ENCODE measurements around the gene ICA1.

The ICA1 gene

DNA sequence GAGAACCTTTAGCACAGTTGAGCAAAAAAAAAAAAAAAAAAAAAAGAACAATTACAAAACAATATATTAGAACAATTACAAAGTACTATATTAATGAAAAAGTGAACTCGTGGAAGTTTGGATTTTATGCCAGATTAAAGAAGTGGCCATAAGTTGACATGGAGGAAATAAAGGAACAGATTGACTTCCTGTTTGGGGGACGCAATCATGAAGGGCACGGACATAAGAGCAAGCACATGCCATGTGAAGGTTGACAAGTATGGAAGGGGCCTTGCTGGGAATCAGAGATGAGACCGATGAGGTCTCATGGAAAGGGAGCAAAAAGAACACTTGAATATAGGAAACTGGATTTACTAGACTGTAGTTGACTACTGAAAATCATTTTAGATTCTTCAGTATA lies 61.7 kb downstream of the ICA1 start:
- no peak for DNase-seq (ENCODE audit: low read depth)

DNA sequence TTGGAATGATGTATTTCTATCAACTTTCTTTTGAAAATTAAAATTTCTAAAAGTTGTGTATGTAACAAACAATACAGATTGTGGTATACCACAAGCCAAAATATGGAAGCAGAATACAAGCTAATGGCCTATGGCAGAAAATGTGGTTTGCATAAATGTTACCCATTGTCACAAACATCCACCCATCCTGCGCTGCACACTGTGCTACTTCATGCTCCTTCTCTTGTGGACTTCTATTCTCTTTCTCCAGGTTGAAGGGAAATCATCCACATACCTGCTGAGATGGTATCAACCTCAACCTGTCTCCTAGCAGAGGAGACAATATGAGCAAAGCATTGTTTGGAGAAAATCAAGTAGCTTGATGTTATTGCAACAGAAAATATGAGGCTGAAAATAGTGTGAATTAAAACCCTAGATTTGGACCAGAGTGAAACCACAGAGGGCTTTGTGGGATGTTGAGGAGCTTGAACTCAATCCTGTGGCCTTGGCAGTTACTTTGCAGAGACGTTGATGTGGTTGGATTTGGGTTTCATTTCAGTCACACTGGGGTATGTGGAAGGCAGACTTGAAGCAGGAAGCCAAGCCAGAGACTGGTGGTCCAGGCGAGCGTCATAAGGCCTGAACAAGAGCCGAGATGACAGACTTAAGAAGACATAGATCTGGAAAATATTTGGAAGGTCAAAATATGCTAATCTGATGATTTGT lies 63.8 kb downstream of the ICA1 start:
- DNase-seq (ENCODE audit: low read depth), result no peak

DNA sequence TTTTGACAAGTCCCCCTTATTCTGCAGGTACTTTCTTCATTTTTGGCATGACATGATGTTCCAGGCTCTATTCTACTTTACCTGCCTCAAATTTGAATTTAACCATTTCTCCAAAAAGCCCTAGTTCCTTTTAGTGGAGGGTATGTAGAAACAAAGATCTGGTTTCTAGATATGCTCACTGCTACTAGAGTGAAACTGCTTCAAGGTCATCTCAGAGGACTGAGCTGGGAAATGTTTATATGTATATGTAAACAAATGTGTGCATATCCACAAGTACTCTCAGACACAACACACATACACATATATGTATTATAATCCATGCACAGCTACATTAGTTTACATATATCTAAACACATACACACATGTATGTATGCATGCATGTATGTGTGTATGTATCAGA lies 69.1 kb downstream of the ICA1 start:
- no peak for DNase-seq (ENCODE audit: low read depth)

GRCh38 chr7:8190119-8190895 lies 71.7 kb downstream of the ICA1 start:
- peak; percentile 41 for DNase-seq (ENCODE audit: low read depth)

- DNase-seq (ENCODE audit: low read depth), result no peak
These were observed 72.3 kb downstream of the ICA1 start for GRCh38 chr7:8189625-8190024.

- DNase-seq (ENCODE audit: low read depth), result no peak
These were observed 75.9 kb downstream of the ICA1 start for GRCh38 chr7:8185926-8186683.

DNA sequence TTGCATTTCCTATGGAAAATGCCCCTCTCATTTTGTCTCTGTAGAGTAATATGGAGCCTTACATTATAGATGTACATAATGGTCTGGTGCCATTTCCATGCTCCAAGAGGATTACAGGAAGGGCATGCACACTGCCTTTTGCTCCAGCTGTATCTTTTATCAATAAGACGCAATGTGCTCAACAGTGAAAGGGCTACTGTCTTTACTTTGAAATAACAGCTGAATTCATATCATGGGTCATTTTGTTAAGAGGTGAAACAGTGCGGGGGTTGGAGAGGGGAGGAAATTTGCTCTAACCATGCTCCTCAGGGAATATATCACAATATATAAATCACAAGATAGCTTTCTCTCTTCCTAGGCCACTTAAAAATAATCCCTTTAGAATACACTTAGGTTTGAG lies 77.7 kb downstream of the ICA1 start:
- no peak for DNase-seq (ENCODE audit: low read depth)

DNA sequence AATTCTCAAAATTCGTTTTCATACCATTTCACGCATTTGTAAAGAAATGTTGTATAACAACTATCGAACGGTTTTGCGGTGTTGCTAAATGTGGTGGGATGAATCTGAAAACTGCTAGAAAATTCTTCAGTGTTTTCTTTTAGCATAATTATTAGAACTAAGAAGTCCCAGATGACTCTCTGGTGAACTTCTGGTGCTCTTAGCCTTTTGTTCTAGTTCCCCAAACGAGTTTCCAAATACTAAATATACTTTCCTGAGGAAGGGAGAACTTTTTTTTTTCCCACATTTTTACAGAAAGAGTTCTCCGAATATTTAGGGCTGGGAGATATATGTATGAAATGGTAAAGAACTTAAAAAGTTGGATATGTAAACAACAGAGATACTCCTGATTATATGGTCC lies 82.5 kb downstream of the ICA1 start:
- no peak for DNase-seq (ENCODE audit: low read depth)

DNA sequence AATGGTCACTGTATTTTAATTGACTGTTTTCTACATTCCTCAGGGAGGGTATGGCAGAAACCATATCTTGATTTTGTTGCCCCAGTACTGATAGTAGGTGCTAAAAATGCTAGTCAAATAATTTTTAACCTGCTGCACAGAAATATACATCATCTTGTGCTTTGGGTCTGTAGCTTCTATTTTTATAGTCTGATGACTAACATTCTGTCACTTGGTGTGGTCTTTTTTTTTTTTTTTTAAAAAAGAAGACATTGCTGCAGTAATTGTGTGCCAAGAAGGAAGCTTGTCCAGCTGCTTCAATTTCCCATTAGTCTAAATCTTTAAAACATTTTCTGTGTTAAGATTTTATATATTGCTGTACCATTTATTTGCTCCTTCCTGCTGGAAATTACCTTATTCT lies 83.6 kb downstream of the ICA1 start:
- no peak for DNase-seq (ENCODE audit: low read depth)

DNA sequence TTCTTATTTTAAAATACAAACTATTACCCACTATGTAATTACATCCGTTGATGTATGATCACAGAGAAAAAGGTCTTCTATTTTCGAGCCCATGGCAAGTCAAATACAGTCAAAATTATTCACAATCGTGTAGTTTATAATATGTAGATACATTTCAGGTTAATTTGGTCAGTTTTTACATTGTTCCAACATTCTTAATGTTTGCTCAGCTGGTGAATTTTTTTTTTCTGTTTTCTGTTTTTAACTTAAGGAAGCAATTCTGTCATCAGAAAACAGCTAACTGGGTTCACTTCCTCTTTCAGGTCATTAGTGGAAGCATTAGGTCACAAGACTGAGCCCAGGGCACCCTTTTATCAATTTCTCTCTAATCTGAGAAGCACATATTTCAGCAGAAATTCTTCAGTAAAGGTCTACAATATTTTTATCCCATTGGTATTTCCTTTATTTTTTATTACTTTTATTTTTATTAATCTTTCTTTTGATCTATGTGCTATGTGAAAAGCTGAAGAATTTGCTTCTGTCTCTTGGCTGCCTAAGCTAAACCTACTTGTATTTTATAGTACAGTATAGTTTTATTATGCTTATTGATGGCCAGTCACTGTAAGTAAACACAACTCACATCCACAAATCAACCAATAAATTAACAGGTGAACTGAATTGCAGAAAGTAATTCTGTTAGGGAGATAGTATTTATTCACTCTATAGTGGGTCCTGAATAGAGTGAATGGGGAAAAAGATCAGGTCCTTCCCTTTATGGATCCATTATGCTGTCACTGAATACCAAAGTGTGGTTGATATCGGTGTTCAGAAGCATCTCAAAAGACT lies 84.6 kb downstream of the ICA1 start:
- no peak for DNase-seq (ENCODE audit: low read depth)

GRCh38 chr7:8176370-8177081 lies 85.4 kb downstream of the ICA1 start:
- peak; percentile 12 for DNase-seq (ENCODE audit: low read depth)

- DNase-seq (ENCODE audit: low read depth), result no peak
These were observed 86.0 kb downstream of the ICA1 start for GRCh38 chr7:8175929-8176369.

DNA sequence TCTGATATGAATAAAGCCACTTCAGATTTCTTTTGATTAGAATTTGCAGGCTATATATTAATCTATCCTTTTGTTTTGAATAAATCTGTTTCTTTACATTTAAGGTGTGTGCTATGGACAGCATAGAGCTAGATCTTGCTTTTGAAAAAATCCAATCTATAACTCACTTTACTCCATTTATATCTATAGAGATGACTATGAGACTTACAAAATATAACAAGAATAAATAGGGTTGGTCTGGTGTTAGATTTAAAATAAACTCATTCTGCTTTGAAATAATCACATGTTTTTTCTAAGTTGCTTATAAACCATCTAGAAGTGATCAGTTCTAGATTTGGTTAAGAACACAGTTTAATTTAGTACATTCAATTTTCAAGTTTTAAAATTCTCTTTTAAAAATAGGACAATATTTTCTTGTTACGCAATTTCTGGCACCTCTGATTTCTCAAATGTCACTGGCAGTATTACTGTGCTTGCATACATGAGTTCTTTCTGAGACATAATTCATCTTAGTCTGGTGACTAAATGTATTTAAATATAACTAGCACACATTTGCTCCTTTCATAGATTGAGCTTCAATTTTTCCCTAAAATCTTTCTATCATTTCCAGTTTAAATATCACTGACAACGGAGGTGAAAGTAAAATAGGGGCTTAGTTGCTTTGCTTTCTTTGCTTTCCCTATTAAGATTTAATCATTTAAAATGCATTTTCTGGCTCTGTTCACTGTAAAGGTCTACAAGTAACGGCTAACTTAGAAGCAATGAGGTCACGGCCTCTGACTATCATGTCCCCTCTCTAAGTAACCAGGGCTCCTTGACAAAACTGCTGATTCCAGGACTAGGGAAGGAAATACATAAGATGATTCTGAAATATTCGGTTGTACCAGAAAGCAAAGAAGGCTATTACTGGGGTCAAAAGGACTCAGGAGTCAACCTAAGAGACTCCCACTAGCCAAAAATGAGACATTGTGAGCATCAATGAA lies 89.3 kb downstream of the ICA1 start:
- no peak for DNase-seq (ENCODE audit: low read depth)

- DNase-seq (ENCODE audit: low read depth), result no peak
These were observed 92.8 kb downstream of the ICA1 start for GRCh38 chr7:8169171-8169570.

DNA sequence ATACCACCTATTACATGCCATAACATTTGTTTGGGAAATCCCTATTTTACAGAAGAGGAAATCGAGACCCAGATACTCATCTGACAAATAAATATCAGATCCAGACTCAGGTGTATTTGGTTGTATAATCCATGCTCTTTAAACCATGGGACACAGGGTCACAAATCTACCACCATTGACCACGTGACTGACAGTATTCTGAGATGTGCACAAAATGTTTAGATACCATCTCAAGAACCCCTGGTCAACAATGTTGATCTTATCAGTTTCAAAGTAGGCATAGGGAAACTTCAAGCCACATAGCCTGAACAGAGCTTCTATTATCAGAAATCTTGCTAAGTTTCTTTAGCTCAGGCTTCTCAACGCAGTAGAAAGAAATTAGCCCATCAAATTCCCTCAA lies 93.6 kb downstream of the ICA1 start:
- no peak for DNase-seq (ENCODE audit: low read depth)

GRCh38 chr7:8165150-8165549 lies 96.8 kb downstream of the ICA1 start:
- DNase-seq (ENCODE audit: low read depth), result no peak

DNA sequence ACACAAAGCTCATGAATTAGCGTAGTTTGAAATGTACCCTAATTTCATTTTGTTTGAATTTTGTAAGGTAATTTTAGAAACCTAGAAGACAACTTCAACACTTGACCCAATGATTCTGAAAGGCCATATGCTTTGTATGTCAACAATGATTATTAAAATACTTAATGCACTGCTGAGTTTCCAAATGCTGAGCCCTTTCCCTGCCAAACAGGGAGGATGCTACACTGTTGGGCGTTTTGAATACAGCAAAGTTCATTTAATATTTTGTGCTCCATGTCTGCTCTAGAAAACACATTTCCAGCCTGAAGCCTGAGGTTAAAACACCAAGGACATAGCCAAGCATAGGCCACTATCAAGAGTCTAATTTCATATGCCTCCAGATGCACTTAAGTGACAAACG lies 99.8 kb downstream of the ICA1 start:
- DNase-seq (ENCODE audit: low read depth), result no peak

DNA sequence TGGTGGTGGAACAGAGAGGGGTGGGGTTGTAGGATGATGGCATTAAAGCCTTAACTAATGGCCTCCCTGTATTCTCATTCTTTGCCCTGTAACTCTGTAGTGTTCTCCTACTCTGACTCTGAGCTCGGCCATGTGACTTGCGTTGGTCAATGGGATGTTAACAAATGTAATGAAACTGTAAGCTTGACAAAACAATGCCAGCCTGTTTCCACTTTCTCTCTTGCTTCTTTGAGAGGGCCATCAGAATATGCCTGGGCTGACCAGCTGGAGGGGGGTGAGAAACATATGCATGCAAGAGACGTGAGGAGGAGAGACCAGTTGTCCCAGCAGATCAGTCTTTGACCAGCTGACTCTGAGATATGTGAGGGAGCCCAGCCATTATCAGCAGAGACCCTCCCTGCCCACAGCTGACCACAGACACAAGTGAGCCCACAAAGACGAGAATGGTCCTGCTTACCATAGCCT lies 100.6 kb downstream of the ICA1 start:
- DNase-seq (ENCODE audit: low read depth), result no peak

DNA sequence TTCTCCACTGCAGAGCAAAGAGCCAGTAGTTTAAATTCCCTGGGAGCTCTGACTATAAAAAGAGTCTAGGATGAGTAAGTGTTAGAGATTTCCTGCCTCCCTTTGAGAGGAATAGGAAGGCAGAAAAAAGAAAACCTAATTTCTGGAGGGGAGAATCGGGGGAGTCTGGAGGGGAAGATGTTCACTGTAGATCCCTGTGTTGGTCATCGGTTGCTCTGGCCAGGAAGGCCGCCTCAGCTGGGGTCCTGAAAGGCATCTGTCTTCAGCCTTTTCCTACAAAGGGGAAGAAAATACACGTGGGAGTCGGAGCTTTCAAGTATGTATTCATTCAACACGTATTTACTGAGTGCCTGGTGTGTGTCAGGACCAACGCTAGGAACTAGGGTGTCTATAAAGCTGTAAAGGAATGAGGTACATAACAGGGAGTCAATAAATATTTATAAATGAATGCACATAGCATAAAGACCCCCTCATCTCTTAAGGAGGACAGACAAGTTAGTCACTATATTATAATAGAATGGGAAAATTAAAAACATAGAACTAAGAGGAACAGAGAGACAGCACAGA lies 101.1 kb downstream of the ICA1 start:
- no peak for DNase-seq (ENCODE audit: low read depth)

DNA sequence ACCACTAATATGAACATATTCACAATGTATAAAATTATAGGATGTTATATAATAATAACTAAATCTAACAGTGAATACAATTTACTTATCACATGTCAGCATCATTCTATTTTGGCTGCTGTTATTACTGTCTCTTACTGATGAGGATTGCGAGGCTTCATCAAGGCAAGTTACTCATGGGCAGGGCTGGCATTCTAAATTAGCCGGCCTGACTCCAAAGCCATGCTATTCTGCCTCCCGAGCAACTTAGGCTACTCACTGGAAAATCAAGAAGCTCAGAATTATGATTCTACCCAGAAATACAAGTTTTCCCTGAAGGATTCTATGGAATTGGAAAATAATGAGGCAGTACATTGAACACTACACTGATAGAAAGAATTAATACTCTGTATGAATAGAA lies 101.7 kb downstream of the ICA1 start:
- DNase-seq (ENCODE audit: low read depth), result no peak
